NCI-H82 (cell line): ENCODE measurements around the gene ANKRD22.
"Not testable (repeated sequence)": the region's sequence is repeated elsewhere in the genome, so short reads cannot be mapped to it uniquely, and the experiment has no call there.

ENCODE experiments used
- DNase-seq: peaks from one replicate; lab custom pipeline; 2025; lab: John Stamatoyannopoulos, UW

ANKRD22 gene

DNA sequence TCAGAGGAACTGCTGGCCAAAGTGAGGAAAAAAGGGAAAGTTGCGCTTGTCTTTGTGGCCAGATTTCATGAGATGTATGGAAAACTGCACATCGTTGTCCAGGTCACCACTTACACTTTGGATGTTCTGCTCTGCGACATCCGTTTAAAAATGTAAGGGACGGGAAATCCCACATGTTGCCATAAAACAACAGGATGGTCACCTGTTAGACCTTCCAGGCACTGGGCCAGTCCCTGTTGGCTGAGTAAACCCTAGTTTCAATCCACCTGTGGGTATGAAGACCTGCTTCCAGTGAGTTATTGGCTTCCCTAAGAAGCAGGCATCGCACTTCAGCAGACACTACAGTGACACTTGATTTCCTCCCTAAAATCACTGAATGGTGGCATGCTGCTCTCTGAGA is 25.7 kb upstream of the ANKRD22 start:
- no peak for DNase-seq

DNA sequence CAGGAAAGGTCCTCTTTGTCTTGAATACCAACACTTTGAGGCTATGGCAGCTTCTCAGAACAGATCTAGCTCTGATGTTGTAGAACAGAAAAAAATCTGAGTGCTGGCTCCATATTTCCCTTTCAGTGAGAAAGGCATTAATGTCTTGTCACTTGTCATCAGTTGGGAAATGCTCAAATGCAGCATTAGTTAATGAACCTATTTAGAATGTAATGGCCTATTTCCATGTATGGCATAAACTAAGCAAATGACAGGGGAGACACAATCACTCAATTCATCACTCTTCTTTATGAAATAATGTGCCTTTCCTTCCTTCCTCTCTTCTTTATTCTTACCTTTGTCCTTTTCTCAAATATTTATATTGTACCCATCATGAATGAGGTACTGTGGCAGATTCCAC is 23.4 kb upstream of the ANKRD22 start:
- no peak for DNase-seq

DNA sequence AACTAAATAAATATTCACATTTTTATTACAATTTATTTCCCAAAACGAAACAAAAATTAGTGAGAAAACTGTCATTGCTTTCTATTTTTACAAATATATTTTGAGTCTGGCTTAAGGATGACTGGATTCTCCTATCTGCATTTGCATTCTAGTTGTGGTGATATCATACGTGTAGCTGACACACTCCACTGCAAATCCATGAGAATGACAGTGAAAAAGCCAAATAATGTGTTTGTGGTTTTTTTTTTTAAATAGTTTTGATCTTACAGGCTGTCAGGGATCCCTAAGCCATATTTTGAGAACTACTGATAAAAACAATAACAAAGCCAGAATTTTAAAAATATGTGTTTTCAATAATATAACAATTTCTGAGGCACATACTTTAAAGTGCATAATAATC is 22.6 kb upstream of the ANKRD22 start:
- no peak for DNase-seq

DNA sequence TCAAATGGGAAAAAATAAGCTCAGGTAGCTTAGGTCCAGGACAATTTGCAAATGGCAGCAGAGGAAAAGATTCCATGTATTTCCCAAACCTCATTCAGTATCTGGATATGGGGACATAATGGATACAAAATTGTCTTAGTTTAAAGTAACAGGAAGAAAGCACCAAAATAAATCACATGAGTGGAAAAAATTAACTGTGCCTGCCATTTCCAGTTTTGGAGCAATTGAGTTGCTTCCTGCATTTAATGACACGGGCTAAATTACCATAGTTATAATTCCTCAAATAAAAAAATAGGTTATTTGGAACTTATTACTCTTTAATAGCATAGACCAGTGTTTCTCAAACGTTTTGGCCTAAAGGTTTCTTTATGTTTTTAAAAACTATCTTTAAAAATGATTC is 22.1 kb upstream of the ANKRD22 start:
- no peak for DNase-seq

DNA sequence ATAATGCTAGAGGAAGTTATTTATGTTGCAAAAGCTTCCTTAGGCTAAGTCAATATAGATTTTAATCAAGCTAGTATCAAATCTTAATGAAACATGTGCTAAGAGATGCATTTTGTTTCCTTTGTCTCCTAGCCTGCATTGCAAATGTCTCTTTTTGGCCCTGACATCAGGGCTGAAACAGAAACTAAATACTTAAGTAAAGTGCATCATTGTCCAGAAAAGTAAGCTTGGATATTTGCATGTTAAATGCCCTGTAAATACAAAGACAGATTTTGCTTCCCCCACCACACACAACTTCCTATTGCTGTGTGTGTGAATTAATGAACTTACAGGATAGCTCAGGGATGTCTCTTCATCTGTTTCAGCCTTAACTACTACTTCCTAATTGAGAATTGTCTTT is 18.4 kb upstream of the ANKRD22 start:
- DNase-seq = no peak

DNA sequence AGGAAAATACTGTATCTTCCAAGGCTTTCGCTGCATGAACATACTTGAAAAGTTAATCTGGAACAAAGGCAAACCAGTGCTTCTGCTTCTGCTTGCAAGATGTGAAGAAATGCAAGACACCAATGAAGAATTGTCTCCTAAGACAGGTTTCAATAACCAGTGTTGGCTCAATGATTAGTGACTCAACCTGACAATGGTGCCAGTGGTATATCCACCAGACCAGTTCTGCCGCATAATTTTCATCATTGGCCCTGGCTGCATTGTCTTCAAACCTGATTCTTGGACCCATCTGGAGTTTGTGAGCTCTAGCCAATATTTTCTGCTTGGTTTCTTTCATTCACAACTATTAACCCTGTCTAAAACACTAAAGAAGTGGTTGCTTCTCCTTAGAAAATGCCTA is 14.8 kb upstream of the ANKRD22 start:
- no peak for DNase-seq

DNA sequence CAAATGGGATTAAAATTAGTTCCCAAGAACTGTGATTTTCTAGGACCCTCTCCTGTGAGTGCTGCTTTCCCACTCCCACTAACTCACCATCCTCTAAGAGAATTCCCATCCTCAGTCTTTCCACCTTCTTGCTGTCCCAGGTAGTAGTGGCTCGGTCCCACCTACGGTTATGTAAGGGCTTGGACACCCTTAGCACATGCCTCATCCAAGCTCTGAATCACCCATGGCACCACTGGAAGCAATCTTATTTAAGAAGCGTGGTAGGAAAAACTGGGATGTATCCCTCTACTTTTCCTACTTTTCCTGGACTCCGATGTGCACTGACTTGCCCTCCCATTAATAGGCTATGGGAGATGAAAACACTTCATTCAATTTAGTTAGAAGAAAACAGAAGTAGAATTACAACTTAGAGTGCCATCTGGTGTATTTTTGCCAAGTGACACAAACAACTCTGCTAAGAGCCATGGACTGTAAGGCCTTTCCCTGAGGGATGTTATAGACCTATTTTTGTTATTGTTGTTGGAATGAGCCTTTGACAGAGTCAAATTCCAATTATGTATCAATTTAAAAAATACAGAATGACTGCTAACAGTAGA is 13.7 kb upstream of the ANKRD22 start:
- DNase-seq = no peak

DNA sequence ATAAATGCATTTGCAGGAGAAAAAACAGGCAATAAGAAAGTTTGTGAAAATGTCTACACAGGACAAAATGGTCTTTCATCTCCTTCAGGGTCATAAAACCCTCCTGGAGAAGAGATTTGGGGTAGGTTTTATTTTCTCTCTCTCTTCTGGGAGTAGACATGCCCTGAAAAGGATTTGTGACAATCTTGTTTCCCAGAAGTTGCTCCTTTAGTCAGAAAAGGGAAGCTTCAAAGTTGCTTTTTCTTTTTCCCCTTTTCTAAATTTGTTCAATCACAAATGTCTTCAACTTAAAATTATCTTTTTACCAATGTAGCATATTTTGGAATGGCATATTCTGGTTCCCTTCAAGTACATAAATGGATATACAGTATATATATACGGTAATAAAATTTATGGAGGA is 9.4 kb upstream of the ANKRD22 start:
- no peak for DNase-seq

DNA sequence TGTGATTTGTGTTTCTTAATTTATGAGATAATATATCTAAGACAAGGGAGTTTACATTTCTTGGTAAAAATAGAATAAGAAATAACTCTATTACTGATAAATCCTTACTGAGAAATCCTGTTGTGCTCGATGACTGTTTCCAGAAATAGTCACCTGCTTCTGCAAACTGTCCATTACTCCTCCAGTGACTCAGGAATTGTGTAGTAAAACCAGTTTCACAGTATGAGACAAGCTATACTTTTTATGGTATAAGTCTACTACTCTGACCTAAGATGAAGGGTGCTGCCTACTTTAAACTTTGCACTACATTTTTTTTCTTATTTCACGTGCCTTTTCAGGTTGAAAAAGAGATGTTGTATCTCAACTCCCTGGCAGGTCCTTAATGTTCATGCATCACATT is 6.8 kb upstream of the ANKRD22 start:
- no peak for DNase-seq

DNA sequence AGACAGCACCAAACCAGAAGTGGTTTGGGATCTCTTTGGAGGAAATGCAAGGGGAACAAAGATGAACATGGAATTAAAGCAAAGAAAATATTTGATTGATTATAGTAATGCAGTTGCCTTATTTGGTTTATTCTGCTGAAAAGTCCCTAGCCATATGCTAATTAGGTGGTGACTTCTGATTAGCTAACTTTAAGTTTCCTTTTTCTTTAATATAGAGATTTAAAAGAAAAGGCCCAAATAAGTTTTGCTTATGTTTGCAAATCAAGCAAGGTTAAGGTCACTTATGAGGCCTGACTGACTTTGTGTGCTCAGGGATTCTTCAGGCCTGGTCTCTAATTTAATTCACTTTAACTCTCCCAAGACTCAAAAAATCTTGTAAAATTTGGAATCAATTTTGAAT is 6.2 kb upstream of the ANKRD22 start:
- DNase-seq = no peak

DNA sequence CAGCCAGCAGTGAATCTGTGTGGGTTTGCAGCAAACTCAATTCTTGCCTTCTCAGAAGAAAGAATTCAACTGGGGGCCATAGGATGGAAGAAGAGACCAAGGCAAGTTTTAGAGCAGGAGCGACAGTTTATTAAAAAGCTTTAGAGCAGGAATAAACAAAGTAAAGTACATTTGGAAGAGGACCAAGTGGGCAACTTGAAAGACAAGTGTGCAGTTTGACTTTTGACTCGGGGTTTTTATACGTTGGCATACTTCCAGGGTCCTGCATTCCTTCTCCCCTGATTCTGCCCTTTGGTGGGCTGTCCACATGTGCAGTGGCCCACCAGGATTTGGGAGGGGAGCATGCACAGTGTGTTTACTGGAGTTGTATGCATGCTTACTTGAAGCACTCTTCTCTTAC is 3.0 kb upstream of the ANKRD22 start:
- no peak for DNase-seq

DNA sequence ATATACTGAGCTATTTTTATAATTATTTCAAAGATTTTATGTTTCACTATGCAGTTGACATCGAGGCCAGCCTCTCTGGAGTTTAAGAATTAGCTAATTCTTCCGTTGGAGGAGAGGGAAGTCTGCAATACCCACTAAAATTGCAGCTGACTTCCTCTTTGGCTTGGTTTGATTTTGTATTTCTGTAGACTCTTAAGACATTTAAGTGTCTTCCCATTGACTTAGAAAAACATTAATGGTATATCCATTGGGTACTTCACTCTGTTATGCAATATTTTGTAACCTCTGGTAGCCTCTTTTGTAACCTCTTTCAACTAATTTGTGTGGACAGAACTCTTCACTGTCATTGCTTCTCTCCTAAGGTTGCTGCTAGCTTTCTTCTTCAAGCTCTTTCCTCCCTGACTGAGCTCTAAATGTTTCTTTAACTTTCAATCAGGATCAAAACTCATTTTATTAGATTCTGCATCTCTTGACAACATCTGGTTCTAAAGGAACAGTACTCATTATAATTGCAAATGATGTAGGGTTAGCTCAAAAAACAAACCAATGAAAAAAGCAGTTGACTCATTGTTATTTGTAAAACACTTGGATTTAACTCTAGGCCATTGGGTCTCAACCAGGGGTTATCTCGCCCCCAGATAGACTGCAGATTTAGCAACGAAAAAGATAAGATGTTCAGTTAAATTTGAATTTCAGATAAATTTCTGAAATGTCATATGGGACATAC is 1.7 kb upstream of the ANKRD22 start:
- DNase-seq = no peak

DNA sequence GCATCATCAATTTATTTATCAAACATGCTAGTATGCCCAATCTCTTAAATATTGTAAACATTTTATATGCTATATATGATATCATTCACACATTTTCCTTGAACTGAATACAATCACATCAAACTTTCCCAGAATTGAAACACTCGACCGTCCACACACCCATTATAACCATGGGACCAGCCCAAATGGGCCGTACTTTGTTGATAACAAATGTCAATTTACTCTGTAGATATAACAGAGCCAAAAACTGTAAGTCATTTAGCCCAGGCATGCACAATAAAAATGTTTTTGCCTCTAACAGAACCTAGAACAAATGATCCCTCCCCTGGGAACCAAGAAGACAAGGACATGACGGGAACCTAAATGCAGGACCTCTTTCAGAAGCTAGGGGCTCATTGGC is 683 bp upstream of the ANKRD22 start:
- DNase-seq = no peak

DNA sequence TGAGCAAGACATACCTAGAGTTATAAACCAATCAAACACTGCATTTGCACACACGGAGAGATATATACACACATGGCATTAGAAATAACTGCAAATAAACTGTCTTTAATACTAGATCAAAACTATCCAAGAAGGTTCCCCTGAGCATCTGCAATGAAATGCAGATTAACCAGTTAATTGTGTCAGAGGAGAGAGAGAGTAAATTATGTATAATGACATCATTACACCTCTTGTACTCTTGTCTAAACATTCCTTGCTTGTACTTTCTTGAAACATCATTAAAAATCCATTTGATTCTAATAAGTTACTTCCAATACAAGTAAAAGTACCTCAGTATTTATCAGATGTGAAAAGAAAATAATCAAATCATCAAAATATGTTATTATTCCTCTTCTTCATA is 932 bp downstream of the ANKRD22 start:
- DNase-seq = no peak

DNA sequence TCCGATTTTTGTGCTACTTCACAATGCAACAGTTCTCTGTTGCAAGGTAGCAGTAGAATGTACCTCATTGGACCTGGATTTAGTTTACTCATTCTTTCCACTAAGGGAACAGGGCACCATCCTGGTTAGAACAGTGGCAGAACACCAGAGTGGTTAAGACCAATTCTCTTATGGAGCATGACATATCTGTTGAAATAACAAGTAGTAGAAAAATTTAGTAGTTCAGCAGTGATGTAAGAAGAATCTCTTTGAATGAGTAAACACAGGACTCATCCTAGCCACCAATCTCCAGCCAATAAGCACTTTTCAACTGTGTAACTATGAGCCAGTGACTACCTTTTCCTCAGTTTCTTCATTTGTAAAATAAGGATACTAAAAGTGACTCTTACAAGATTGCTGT is 2.4 kb downstream of the ANKRD22 start:
- DNase-seq = no peak

DNA sequence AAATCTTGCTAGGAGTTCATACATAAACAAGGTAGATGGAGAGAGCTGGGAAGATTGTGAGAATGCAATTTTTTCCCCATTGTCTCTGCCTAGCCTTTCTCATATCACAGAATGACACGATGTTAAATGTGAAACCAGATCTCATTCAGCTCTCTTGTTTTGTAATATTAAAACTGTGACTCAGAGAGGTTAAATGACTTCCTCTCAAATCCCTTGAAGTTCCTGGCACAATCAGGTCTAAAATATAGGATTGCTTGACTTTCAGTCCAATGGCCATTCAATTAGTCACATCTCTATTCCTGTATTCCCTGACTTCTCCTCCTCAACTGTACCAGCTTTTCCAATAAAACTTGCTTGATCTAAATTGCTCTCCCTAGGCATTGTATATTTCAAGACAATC is 3.1 kb downstream of the ANKRD22 start:
- DNase-seq = no peak

DNA sequence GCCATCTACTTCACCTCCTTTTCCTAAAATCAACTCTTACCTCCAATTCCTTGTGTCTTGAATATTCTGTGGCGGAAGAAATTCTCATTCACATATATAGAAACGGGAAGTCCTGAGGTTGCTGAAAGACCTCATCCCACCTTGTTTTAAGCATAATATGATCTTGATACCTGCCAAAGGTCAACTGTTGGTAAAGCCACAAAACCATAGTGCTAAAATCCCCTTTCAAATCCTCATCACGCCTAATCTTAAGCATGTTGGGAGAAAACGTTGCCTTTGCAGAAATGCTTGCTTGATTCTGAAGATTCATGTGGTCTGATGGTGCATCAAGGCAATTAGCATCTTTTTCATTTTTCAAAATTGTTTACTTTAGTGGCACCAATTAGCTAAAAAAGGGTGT is 8.5 kb downstream of the ANKRD22 start:
- DNase-seq = no peak

DNA sequence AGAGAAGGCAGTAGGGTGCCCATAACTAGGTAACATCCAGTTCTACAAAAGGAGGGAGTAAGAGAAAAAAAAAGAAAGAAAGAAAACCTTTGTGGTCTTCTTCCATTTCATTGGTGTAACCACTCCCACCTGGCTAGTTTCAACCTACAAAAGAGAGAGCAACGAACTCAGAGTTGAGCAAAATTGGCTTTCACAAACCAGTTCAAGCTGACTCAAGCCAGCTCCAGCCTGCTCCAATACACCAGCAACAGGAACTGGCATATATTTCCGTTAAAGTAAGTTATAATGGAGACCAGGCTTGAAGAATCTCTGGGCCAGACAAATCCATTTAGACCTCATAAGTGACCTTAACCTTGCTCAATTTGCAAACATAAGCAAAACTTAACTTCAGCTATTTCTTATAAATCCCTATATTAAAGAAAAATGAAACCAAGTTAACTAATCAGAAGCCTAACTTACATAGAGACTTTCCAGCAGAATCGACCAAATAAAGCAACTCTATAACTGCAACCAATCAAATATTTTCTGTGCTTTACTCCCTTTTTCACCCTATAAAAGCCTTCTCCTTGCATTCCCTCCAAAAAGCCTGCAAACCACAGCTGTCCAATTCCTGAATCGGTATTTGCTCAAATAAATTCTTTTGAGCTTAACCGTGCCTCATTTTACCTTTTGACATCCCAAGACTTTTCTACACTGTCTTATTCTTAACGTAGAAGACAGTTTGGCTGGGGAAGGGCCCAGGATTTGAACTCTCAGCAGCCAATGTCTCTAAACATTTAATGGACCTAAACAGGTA is 10.1 kb downstream of the ANKRD22 start:
- DNase-seq = no peak

DNA sequence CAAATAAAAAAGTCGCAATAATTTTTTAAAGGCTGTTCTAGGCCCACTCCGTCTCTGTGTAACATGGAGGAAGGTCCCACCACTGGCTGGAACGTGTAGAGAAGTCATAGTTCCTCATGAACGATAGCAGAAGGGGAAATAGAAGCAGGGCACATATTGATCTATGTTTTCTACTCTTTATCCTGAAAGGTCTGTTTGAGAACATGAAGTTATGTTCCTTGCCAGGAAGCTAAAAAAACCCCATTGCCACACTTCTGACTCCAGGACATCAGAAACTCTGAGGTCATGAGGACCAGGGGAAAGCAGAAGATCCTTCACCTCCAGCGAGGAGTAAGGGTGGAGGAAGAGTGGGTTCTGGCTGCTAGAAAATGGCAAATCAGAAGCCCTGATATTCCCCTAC is 10.8 kb downstream of the ANKRD22 start:
- DNase-seq = no peak

DNA sequence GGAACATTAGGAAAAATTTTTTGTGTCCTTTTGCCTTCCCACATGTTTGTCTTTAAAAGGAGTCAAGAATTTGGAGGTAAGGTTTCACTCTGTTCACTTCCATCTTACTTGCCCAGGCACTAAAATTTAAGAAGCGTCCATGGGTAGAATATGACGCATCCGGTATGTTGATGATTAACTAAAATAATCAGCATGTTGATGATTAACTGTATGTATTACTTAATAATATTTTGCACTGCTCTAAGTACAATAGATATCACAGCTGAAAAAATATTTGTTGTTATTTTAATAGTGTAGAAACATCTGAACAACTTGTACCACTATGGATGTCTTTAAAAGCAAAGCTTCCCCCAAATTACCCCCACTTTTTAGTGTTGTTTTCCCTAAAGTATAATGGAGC is 11.5 kb downstream of the ANKRD22 start:
- DNase-seq = no peak

DNA sequence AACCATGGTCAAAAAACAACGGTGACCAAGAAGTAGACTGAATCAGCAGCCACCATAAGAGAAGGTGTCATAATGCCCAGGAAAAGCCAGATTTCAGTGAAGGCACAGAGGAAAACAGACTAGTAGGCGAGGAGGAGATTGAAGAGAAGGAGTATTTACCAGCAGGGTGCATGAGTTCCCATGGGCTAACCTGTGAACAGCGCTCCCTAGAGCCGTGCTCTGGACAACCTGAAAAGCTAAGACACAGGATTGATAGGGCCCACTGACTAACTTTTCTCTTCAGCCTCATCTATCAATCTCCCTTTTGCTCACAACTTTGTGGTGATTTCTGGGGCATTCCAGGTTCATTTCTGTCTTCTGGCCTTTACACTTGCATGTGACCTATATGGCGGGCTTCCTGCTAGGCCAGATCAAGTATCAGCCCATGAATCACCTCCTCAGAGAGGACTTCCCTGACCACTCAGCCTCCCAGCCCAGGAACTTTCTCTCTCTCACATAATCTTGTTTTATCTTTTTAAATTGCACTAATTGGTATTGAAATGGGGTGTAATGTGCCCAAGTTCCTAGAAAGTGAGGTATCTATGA is 12.8 kb downstream of the ANKRD22 start:
- no peak for DNase-seq

DNA sequence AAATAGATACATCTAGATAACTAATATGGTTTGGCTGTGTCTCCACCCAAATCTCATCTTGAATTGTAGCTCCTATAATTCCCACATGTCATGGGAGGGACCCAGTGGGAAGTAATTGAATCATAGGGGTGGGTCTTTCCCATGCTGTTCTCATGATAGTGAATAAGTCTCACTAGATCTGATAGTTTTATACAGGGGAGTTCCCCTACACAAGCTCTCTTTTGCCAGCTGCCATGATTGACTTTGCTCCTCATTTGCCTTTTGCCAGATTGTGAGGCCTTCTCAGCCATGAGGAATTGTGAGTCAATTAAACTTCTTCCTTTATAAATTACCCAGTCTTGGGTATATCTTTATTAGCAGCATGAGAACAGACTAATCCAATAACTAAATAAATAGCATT is 14.0 kb downstream of the ANKRD22 start:
- DNase-seq = not testable (repeated sequence)

DNA sequence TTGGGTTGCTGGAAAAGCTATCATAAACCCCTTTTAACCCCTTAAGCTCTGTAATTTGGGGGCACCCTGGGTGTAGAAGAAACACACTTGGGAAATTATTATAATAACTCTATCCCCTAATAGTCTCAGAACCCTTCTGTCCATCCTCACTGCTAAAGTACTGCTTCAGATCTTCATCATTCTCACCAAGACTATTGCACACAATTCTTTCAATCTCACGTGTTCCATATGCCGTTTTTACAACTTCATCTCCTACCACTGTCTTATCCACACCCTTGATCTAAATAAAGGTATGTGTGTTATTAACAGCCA is 15.8 kb downstream of the ANKRD22 start:
- DNase-seq = no peak
